PC-9 (cell line): ENCODE measurements around the gene PLOD3.

ENCODE experiments used
- EZH2 ChIP-seq: fragments of 200-600 bp; sonication (generic); IDR thresholded peaks from 2 replicates; pipeline ENCODE4 v1.8.0; 2017; ENCODE audit warnings: antibody characterized with exemption, low read depth
- TF ChIP-seq, protein P1 (sequence below): fragments of 200-600 bp; sonication (generic); conservative IDR thresholded peaks from 2 replicates; pipeline ENCODE4 v1.6.1; 2017; ENCODE audit warnings: mixed run types, antibody characterized with exemption, mild to moderate bottlenecking, moderate library complexity

DNA sequence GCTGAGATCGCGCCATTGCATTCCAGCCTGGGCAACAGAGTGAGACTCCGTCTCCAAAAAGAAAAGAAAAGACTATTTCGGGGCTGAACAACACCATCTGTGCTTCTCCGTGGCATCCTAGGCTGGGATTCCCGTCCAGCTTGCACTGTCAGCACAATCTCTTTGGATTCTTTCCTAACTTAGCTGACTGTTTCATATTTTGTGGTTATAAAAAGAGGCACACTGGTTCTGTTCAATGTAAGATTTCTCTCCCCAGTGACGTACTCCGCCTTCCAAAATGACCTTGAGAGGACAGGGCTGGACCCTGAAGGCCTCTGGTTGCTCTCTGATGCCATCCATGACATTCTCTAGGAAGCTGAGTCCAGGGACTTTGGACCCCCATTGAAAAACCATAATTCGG is 9.3 kb upstream of the PLOD3 start:
- TF ChIP-seq, protein P1, sequence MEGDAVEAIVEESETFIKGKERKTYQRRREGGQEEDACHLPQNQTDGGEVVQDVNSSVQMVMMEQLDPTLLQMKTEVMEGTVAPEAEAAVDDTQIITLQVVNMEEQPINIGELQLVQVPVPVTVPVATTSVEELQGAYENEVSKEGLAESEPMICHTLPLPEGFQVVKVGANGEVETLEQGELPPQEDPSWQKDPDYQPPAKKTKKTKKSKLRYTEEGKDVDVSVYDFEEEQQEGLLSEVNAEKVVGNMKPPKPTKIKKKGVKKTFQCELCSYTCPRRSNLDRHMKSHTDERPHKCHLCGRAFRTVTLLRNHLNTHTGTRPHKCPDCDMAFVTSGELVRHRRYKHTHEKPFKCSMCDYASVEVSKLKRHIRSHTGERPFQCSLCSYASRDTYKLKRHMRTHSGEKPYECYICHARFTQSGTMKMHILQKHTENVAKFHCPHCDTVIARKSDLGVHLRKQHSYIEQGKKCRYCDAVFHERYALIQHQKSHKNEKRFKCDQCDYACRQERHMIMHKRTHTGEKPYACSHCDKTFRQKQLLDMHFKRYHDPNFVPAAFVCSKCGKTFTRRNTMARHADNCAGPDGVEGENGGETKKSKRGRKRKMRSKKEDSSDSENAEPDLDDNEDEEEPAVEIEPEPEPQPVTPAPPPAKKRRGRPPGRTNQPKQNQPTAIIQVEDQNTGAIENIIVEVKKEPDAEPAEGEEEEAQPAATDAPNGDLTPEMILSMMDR = no peak
- no peak for TF ChIP-seq EZH2
